GM18867 (cell line): Measurements from ENCODE around the gene DDC.

ENCODE experiments used
- ATAC-seq: cut with Tn5 transposase; IDR thresholded peaks from one replicate; pipeline ENCODE4 v1.9.1; 2021; ENCODE audit warnings: mild to moderate bottlenecking, moderate library complexity; ENCODE audit not compliant: unreplicated experiment

The DDC gene

DNA sequence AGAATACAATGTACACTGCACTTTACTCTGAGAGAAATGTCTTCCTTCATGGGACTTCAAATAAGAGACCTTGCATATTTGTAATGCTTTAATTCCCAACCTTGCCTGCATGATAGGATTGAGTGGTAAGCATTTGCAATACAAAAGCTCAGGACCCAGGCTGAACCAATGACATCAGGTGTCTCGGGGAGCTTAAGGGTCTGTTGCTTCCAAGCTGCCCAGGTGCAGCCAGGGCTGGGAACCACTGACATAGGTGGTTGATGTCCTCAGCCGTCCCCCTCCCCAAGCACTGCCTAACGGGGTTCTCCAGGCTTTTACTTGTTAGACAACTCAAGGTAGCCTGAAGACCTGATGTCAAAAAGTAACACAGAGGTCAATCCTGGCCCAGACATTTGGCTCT, 144.2 kb downstream of the DDC start:
- ATAC-seq, result no peak

DNA sequence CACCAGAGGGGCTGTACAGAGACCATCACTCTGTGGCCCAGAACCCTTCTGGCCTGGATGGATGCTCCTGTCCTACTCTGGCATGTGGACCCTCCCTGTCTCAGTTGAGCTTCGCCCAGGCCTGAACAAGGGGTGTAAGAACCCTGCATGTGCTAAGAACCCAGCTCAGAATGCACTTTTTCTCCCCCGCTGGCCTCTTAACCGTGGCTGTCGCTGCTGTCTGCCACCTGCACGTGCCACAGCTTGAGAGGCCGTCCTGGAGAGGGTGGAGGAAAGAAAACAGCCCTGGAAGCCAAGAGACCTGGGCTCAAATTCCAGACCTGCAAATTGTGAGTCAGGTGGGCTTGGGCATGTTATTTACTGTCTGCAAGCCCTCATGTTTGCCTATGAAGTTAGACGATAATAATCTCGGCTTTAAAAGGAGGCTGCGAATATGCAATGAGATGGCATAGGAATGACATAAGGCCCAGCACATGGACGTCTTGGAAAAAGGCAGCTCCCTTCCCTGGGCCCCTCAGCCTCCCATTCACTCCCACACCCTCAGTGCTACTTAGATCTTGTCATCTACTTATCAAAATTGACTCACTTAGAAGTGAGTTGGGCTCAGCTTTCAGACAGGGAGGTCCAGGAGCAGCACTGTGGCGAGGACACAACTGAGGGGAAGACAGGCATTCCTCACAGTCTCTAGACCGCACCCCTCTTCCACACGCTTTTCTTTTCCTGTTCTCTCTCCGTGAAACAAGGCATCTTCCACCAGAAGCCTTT, 146.5 kb downstream of the DDC start:
- ATAC-seq, result no peak

DNA sequence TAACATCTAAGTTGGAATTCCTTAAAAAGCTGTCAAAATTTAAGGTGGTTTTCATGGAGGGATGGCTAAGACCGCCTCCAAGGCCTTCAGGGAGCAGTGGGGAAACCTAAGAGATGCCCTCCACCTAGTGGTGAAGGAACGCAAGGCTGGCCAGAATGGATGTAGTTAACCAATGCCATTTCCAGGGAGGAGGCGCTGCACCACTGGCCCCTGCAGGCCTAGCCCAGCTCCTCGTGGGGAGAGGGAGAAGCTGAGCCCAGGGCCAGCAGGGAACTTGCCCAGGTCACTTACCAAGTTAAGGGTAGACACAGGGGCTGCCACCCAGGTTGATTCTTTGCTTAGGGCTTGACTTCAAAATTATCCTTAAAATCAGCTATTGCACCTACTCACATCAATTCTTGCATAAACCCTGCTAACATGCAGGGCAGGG, 147.1 kb downstream of the DDC start:
- peak; percentile 84 for ATAC-seq

DNA sequence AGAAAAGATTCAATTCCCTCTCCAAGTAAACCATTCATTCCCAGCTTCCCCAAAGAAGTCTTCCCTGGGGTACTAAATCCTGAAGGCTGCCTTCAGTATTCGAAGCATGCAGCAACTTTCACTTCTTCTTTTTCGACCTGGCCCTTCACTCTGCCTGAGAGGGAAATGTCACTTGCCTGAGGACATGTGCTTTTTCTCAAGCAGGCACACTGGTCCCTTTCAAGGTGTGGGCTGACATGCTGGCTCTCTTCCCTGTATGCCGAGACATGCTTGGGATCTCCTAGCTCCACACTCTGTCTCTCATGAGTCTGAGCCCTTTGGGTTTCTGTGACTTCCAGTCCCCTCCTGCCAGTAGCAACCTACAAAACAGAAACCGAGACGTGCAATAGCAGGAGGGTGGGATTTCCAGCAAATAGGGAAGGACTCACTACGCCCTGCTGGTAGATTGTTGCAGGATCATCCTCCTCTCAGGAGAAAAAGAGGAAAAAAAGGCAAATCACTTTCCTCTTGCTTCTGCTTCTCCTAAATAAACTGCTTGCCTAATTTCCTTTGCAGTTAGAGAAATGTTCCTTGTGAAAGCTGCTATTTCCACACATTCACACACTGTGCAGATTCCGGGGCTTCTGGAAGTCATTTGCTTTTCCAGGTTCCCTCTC, 148.6 kb downstream of the DDC start:
- peak; percentile 75 for ATAC-seq

DNA sequence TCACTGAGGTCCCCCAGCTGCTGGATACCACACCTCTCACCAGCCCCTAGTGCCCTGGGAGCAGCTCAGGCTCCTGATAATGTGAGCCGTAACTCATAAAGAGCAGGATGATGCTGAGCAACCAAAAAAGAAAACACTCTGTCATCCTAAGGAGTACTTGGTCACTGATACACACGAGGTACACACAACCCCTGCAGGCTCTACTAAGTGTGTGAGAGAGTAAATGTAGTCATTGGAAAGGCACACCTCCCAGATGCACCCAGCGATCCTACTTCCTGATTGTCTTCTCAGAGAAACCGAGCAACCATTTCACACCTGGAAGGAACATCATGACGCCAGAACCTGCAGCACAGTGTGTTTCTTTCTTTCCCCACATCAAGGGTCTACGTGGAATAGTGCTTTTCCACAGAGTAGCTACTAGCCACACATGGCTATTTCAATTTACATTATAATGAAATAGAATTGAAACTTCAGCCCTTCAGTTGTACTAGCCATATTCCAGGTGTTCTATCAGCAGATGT, 149.3 kb downstream of the DDC start:
- no peak for ATAC-seq

DNA sequence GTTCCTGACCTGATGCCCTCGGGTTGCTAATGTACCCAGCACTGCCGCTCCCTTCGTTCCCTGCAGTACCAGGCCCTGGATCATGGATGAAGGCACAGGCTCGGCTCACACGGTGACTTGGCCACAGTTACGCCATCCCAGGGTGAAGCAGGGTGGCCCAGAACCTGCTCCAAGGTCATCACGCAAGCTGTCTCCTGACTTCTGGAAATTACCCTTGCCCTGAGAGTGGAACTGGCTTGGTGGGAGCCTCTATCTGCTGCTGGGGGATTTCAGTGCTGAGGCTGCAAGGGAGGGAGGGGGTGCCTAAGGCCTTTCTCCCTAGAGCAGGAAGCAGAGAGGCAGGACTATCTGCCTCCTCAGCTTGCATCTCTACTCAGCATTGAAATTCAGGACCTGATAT, 151.6 kb downstream of the DDC start:
- no peak for ATAC-seq

DNA sequence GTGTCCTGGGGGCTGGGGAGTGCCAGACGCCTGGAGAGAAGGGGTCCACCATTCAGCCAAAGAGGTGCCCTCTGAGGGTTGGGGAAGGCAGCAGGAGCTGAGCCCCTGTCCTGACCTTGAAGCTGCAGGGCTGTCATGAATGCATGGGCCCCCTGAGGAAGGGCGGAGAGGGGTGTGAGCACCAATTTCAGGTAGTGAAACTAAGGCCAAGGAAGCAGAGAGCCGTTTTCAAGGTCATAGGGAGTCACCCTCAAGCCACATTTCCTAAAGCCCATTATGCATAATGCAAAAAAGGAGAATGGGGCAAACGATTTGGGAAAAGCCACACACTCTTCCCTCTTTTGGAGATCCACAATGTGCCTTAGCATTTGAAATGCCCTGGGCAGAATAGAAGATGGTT, 152.2 kb downstream of the DDC start:
- ATAC-seq, result no peak

DNA sequence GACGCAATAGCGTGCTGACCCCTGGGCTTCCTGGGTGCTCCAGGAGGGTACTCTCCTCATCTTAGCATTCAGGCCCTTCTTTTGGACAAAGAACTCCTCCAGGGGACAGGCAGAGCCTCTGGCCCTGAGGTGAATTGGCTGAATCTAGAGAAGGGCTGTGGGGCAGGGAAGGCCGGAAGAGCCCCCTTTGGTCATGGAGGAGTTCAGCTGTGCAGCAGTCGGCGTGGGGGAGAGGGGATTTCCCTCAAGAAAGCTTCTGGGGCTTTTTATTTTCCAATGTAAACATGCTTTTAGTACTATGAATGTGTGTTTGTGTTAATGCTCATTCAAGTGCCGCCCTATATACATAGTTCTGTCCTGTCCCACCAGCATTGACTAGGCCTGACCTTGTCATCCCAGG, 153.9 kb downstream of the DDC start:
- ATAC-seq, result no peak

DNA sequence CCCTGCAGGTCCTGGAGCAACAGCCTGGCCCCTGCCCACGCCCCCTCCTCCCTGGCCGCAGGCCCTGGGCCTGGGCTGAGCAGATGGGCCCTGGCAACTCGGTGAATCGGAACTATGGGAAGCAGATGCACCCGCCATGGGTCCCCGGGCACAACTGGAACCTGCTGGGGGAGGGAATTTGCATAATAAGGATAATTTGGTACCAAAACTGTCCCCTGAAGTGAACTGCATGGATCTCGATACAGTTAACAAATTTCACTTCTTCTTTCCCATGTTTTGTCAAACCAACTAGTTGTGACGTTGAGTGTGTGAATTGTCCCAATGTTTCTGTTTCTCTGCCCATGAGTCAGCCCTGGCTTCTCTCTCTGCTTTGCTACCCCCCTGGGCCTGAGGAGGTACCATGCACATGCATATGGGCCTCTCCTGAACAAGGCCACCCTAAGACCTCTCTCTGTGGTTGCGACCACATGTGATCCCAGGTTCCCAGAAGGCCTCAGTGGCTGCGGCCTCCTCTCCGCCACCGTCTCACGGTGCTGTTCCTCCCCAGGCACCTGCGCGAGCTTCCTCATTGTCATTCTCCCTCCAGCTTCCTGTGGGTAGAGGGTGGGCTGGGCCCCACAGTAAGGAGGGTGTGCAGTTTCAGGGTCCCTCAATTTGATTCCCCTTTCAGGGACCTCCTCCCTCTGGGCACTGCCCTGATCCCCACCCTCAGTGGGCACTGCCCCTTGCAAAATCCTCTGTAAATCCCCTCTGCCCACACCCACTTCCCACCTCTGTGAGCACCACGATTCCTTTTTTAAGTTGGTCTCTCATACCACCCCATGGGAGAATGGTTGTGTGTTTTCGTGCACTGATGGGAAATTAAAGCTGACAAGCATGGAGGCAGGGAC, 155.1 kb downstream of the DDC start:
- peak; percentile 50 for ATAC-seq
